Measurements from ENCODE around the gene NIPA2.
A peak's percentile ranks its signal among the peaks of the same experiment; 100 is the strongest.
"Not testable (repeated sequence)": the region's sequence is repeated elsewhere in the genome, so short reads cannot be mapped to it uniquely, and the experiment has no call there.

The NIPA2 gene

GRCh38 chr15:22838292-22839042, at the start of gene NIPA2:
Gene NIPA2, plus strand, starts transcription at chr15:22838666. Its CDS starts 13,066 bp downstream, at chr15:22851732.
- peak; percentile 94 to 99 for DNase-seq

DNA sequence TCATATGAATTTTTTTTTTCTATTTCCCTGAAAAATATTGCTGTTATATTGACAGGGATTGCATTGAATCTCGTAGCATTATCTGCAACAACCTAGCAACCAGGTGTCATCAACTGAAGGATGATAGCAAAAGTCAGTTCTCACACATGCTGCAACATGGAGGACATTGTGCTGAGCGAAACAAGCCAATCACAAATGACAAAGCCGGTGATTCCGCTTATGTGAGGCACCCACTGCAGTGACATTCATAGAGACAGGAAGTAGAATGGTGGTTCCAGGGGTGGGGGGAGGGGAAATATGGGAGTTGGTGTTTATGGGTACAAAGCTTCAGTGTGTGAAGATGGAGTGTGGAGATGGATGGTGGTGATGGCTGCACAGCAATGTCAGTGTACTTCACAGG, 44.4 kb upstream of the NIPA2 start:
- no peak for DNase-seq

DNA sequence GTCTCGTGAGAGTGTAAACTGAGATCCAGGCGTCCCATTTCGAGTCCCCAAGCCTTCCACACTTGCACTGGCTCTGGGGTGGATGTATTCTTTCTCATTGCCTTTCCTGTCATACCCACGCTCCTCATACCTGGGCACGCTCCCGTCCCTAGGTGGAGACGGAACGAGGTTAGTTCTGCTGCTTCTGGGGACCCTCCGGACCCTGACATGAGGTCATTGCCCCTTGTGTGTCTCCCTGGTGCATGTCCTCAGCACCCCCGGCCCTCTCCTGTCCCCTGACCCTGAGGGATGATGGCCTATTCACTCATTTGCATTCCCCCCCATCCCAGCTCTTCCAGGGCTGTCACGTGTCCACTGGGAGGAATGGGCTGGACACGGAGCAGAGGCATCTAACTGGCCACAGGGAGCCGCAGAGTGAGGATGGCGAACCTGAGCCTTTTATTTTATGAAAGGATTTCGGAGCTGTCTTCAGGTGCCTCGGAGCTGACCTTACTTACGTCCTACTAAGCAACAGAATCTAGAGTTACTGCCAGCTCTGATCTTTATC, 43.8 kb upstream of the NIPA2 start:
- no peak for DNase-seq

GRCh38 chr15:22795206-22796063, 43.0 kb upstream of the NIPA2 start:
- no peak for DNase-seq

DNA sequence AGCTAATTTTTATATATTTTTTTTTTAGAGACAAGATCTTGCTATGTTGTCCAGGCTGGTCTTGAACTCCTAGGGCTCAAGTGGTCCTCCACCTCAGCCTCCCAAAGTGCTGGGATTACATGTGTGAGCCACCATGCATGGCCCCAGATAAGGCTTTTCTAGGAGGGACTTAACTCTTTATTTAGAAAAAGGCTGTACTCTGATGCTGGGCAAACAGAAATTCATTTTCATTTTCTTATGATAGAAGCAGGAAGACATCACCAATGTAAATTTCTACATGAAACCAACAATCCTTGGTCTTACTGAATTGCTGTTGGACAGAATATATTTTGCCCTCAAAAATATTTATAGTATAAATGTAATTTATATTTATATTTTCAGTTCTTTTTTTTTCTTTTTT, 42.4 kb upstream of the NIPA2 start:
- DNase-seq, result no peak

DNA sequence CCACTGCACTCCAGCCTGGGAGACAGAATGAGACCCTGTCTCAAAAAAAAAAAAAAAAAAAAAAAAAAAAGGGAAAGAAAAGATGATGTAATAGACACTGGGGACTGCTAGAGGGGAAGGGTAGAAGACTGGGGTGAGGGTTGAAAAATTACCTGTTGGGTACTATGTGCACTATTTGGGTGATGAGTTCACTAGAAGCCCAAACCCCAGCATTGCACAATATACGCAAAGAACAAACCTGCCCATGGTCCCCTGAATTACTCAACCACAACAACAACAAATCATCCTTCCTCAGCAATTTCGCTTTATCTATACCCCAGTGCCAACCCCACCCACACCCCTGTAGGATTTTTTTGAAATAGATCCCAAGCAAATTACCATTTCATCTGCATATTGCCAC, 38.6 kb upstream of the NIPA2 start:
- DNase-seq, result no peak

- not testable (repeated sequence) for DNase-seq
Observed at GRCh38 chr15:22803006-22803405, 35.5 kb upstream of the NIPA2 start.

GRCh38 chr15:22806156-22806555, 32.3 kb upstream of the NIPA2 start:
- DNase-seq, result no peak

DNA sequence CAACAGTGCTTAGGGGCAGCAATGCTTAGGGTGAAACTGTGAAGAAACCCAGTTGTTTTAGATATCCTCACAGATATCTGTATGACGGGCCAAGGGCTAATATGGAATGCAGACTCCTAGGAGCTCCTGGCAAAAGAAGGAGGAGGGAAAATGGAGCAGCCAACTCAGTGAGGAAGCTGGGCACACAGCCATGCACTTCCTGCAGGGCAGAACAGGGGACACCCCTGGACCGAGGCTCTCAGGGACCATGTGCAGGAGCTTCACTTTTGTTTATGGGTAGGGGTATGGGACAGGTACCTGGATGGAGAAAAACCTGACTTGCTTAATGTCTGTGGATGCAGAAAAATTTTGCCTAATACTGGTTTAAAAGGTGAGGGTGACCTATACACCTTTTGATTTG, 31.8 kb upstream of the NIPA2 start:
- no peak for DNase-seq

DNA sequence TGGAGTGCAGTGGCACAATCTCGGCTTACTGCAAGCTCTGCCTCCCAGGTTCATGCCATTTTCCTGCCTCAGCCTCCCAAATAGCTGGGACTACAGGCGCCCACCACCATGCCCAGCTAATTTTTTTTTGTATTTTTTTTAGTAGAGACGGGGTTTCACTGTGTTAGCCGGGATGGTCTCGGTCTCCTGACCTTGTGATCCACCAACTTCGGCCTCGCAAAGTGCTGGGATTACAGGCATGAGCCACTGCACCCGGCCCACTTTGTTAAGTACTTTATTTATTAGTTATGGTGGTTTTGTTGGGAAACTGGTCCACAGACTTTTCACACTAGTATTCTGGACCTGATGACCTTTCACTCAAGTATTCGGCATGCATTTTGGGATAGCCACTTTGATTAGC, 30.6 kb upstream of the NIPA2 start:
- not testable (repeated sequence) for DNase-seq

- no peak for DNase-seq
Observed at GRCh38 chr15:22808240-22808639, 30.2 kb upstream of the NIPA2 start.

GRCh38 chr15:22808761-22809280, 29.6 kb upstream of the NIPA2 start:
- DNase-seq, result no peak

DNA sequence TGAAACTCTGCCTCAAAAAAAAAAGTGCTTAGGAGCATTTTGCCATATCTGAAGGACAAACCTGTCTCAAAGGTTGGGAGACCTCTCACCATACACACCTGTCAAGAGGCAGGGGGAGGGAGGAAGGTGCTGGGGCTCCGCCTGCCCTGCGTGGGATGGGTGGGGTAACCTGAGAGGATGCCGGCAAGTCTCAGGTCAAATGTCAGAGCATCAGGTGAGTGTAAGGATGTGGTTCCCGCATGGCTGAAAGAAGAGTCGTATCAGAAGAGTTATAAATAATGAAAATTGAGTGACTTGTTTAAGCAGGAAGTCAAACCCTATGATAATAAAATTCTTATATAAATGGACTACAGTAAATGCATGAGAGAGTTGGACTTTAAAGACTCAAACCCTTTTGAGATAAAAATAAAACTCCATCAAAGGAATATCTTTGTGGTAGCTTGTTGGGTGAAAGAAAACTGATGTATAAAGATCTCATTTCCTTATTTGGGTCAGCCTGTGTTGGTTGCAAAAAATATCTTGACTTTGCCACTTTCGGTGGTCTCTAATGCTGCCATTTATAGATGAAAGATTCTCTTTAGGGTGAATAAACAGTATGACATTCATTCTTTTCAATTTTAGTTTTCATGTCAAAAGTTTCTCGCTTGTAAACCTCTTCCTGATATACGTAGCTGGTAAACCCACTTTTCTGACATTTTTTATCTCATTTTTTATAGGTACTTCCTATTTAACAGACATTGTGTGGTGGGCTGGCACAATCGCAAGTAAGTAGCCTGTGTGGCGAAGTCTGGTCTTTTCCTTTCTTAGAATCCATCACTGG, 28.2 kb upstream of the NIPA2 start:
- DNase-seq, result no peak

DNA sequence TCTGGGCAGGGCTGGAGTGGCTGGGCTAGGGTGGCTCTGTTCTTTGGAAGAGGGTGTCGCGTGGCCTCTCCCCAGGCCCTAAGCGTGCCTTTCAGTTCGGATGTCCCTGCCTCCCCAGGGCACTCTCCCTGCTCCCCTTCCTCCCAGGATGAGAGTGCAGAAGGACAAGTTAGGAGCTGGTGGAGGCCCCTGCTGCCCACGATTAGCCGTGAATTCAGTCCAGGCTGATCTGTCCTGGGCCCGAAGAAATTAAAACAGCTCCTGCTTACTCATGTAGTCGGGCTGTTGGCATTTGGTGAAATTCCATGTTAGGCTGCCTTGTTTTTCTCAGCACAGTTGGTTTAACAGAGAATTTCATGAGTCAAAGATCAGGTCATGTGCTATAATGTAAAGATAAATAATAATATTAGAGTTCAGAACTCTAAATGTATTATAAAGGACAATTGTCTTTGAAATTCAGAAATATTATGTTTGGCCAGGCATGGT, 27.6 kb upstream of the NIPA2 start:
- no peak for DNase-seq

DNA sequence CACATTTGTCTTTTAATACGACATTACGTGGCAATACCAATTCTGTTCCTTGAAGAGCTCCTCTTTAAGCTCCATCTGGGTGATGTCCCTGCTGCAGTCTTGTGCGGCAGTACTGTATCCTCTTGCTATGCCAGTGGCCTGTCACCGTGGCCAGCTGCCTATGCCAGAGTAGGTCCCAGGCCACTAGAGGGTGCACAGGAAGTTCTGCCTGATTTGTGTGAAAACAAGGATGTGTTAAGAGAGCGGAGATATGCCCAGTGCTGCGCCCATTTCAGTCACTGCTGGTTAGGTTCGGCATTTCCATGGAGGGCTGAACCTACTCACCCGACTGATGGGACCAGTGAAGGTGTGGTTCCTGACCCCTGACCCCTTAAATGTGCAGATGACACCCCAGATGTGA, 26.8 kb upstream of the NIPA2 start:
- no peak for DNase-seq

DNA sequence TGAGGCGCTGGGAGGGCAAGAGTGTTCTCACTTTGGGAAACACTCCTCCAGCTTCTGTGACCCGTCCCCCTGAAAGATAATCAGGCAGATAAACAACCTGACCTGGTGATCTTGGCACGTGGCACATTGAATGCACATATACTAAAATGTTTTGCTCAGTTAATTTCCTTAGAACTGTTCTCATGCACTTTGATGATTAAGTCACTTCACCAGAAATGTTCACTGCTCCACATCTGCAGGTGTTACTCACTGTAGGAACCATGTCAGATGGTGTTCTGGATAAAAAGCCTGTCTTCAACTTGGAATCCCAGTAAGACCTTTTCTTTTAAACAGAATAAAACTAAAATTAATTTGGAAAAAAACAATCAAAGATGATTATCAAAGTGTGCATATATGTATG, 24.6 kb upstream of the NIPA2 start:
- DNase-seq, result no peak

DNA sequence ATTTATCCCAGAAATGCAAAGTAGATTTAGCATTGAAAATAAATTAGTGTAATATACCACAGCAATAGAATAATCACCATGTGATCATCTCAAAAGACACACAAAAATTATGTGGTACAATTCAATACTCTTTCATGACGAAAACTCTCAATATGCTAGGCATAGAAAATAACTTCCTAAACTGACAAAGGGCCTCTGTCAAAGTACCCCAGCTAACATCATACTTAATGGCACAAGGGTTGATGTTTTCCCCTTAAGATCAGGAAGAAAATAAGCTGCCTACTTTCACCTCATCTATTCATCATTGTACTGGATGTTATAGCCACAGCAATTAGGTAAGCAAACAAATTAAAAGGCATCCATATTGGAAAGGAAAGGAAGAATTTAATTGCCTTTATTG, 22.7 kb upstream of the NIPA2 start:
- DNase-seq, result no peak

- DNase-seq, result no peak
Observed at GRCh38 chr15:22819651-22820050, 18.8 kb upstream of the NIPA2 start.

DNA sequence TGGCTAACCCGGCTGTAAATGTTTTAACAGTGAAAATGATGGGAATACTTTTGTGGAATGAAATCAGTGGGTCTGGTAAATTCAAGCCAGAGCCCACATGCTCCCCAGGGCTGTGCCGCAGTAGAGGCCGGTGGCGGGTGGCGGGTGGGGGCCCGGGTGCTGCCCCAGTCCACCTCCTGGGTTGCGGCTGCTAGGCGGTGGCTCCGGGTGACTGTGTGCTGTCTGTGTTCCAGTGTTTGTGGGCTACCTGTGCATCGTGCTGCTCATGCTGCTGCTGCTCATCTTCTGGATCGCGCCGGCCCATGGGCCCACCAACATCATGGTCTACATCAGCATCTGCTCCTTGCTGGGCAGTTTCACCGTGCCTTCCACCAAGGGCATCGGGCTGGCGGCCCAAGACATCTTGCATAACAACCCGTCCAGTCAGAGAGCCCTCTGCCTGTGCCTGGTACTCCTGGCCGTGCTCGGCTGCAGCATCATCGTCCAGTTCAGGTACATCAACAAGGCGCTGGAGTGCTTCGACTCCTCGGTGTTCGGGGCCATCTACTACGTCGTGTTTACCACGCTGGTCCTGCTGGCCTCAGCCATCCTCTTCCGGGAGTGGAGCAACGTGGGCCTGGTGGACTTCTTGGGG, 14.9 kb upstream of the NIPA2 start:
- no peak for DNase-seq

- DNase-seq, result no peak
Observed at GRCh38 chr15:22827125-22827524, 11.3 kb upstream of the NIPA2 start.

DNA sequence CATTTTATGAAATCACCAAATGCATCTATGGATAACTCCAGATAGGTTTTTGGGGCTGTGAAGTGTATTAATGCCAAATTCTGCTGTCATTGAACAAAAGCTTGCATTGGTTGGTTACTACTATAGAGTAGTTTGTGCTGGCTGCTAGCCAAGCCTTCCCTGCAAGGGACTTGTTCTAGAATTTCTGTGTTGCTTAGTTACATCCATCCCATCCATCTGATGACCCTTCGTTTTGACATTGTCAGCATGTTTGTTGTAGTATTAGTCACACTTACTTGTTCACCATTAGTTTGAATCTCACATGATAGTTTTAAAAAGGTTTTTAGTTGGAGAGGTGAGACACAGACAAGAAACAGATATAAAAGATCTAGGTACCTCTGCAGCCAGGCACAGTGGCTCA, 7.0 kb upstream of the NIPA2 start:
- no peak for DNase-seq

DNA sequence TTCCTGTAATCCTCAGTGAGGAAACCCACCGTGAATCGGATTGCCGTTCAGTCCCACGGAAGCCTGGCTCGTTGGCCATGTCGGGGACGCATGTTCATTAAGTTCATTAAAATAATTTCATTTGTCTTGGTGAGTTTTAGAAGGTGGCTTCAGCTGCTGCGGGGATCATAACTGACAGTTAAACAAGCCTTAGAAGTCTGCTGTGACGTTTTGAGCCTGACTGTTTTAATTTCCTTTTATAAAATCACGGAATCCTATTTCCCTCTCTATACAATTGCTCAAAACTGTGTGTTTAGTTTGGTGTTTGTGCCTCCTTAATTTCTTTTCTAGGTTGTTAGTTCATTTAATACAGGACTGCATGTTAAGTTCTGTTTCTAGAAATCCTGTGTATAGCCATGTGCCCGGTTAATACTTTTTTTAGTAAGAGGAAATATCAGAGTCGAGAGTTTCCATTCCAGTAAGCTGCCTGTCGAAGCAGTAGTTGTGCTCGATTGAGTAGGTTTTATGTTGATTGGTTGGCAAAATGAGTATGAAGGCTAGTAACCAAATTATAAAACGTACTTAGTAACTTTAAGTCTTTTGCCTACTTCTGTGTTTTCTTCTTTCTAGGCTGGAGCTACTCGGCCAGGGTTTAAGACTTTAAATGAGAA, 705 bp downstream of the NIPA2 start:
- no peak for DNase-seq
